ENCODE data around the gene S100A3. TPM values are rescaled to one million over a fixed set of nuclear protein-coding genes. Genes with fewer than 3 reads are reported as not detected.

S100A3 gene
- total and polyA plus RNA-seq, 2 of the 8 experiments (the other 6 are each of a cell fraction or from before 2014, with no cell fraction given) = 0.26 to 0.47 TPM

- Histone ChIP-seq H3K4me1 (replicated peaks in 1 of 4; ENCODE audit: control insufficient read depth in 3 of 4, insufficient read depth in 4 of 4, low read length in 3 of 4) (peaks cover 0 to 2% (median 0%) of the 10 kb centered on the region in 4 experiments; a peak in 3 of 7 replicates), H4K5ac (ENCODE audit: insufficient read length, low read depth, low read length) (no peak overlapping the region), H2BK20ac (ENCODE audit: low read length) (no peak overlapping the region), H3K9me3 (ENCODE audit: insufficient read depth in 2 of 2, low read depth in 1 of 2, low read length in 1 of 2) (no peaks in the 10 kb centered on the region), H3K27me3 (replicated peaks in 1 of 4; ENCODE audit: control insufficient read depth in 3 of 4, extremely low read depth in 1 of 4, insufficient read depth in 3 of 4, low read length in 3 of 4) (no peaks in the 10 kb centered on the region), H3K4me3 (ENCODE audit: extremely low read depth in 1 of 4, insufficient read depth in 2 of 4, low read depth in 3 of 4, low read length in 4 of 4) (no peak overlapping the region), H2AFZ (ENCODE audit: low read length) (no peak overlapping the region), H4K8ac (ENCODE audit: extremely low read depth, insufficient read depth, low read length) (no peak overlapping the region), H3K4me2 (ENCODE audit: insufficient read depth in 1 of 2, low read depth in 2 of 2, low read length in 2 of 2) (no peak overlapping the region), H4K91ac (replicated peaks; ENCODE audit: insufficient read length, low read length) (no peak overlapping the region), H3K36me3 (ENCODE audit: control insufficient read depth in 2 of 4, insufficient read depth in 4 of 4, low read length in 3 of 4) (no peaks in the 10 kb centered on the region), H2BK15ac (ENCODE audit: low read length) (no peak overlapping the region), H2AK5ac (ENCODE audit: low read depth, low read length) (no peak overlapping the region), H3K14ac (ENCODE audit: insufficient read length) (no peak overlapping the region), H3K4ac (replicated peaks; ENCODE audit: insufficient read length, low read depth, low read length) (no peak overlapping the region), H3K79me1 (ENCODE audit: low read depth, low read length) (no peaks in the 10 kb centered on the region), H3K23me2 (ENCODE audit: low read depth, low read length) (no peaks in the 10 kb centered on the region), H3K18ac (ENCODE audit: extremely low read depth, low read length) (no peak overlapping the region), H3K27ac (ENCODE audit: low read depth, low read length) (no peak overlapping the region), H4K20me1 (replicated peaks in 1 of 2; ENCODE audit: control insufficient read depth in 1 of 2, insufficient read depth in 2 of 2, low read length in 2 of 2) (no peaks in the 10 kb centered on the region), H2BK12ac (ENCODE audit: low read depth, low read length) (no peak overlapping the region), H2BK5ac (ENCODE audit: low read depth, low read length) (no peak overlapping the region), H3K56ac (replicated peaks; ENCODE audit: insufficient read length, low read depth, low read length) (no peak overlapping the region), H3K23ac (ENCODE audit: insufficient read length) (no peak overlapping the region), H3K9ac (replicated peaks in 1 of 4; ENCODE audit: extremely low read depth in 1 of 4, low read depth in 3 of 4, low read length in 3 of 4) (no peak overlapping the region), H3K79me2 (ENCODE audit: control insufficient read depth in 1 of 2, insufficient read depth in 2 of 2, low read length in 2 of 2) (no peaks in the 10 kb centered on the region), H2BK120ac (replicated peaks; ENCODE audit: low read depth, low read length) (no peak overlapping the region)
- 92% methylated on average over 3 of the region's 3 CpGs; no CpG with 5 or more reads in 1 of the 2 experiments for WGBS, 2 experiments (ENCODE audit: extremely low coverage in 1 of 2, insufficient coverage in 1 of 2, insufficient read length in 1 of 2, insufficient replicate concordance in 2 of 2, low coverage in 1 of 2, low lambda C conversion rate in 2 of 2, missing lambda C conversion rate in 1 of 2)
- ChIA-PET CTCF (ENCODE audit: partially characterized antibody) (interaction anchor here (0.7 to 2.2 kb wide), 6 partner anchors 9 to 149 kb away, joined by 3 to 8 read pairs (median 4); partner anchors contain the start of gene S100A13), POLR2A (ENCODE audit: partially characterized antibody) (no interaction called here)
- FAIRE-seq = no peak
- no peak for DNase-seq (ENCODE audit: low read depth in 1 of 2, low spot score in 2 of 2)
- TF ChIP-seq TAF7 (optimal IDR thresholded peaks at IDR 0.05; ENCODE audit: borderline replicate concordance, low read depth, low read length) (no peak), EZH2 (IDR thresholded peaks at IDR 0.05; ENCODE audit: low read depth, low read length, severe bottlenecking) (no peak), SP2 (IDR thresholded peaks at IDR 0.05; ENCODE audit: low read length) (no peak), CHD2 (IDR thresholded peaks at IDR 0.05; ENCODE audit: low read length) (no peak), GABPA (IDR thresholded peaks at IDR 0.05; ENCODE audit: borderline replicate concordance, insufficient read depth, low read length) (no peak), RFX5 (IDR thresholded peaks at IDR 0.05; ENCODE audit: borderline replicate concordance, low read depth, low read length) (no peak), CTBP2 (IDR thresholded peaks at IDR 0.05; ENCODE audit: borderline replicate concordance, insufficient read depth, insufficient read length, low read length) (no peak), KDM1A (IDR thresholded peaks at IDR 0.05; ENCODE audit: borderline replicate concordance, low read length) (no peak)
These were observed 45.3 kb downstream of the S100A3 start for GRCh38 chr1:153503766-153504165.

Measured in H1 (cell line).